Measurements from ENCODE around the gene SLC6A18.

Gene SLC6A18

GRCh38 chr5:1195439-1195838 lies 29.7 kb upstream of the SLC6A18 start:
- Histone ChIP-seq H3K36me3 (ENCODE audit: control insufficient read depth, low read length) (no peaks in the 10 kb centered on the region), H3K4me3 (ENCODE audit: low read length) (no peak overlapping the region), H3K9me3 (ENCODE audit: control insufficient read depth, insufficient read depth, low read length) (no peaks in the 10 kb centered on the region), H3K79me2 (ENCODE audit: control insufficient read depth, low read length) (no peaks in the 10 kb centered on the region), H3K4me1 (ENCODE audit: control insufficient read depth, low read length) (peaks cover 7% of the 10 kb centered on the region), H4K20me1 (ENCODE audit: control insufficient read depth, insufficient read depth, low read depth, low read length) (no peaks in the 10 kb centered on the region), H3K9me2 (replicated peaks; ENCODE audit: control insufficient read depth, low read length) (no peaks in the 10 kb centered on the region), H3K27me3 (ENCODE audit: control insufficient read depth, low read length) (no peaks in the 10 kb centered on the region), H3K4me2 (ENCODE audit: low read length) (no peak overlapping the region), H3F3A (ENCODE audit: control insufficient read depth, insufficient read depth) (no peaks in the 10 kb centered on the region), H3K27ac (ENCODE audit: low read depth, low read length) (no peak overlapping the region)
- no peak for TF ChIP-seq CTCF (IDR thresholded peaks at IDR 0.05; ENCODE audit: low read depth, low read length, poor library complexity, severe bottlenecking)
- TF ChIP-seq EZH2phosphoT487 (IDR thresholded peaks at IDR 0.05; ENCODE audit: borderline replicate concordance, low read length), result no peak

- H3K27ac ChIP-seq (ENCODE audit: low read depth, low read length), result no peak overlapping the region
- no peaks in the 10 kb centered on the region for H3K79me2 ChIP-seq (ENCODE audit: control insufficient read depth, low read length)
- no peaks in the 10 kb centered on the region for H4K20me1 ChIP-seq (ENCODE audit: control insufficient read depth, insufficient read depth, low read depth, low read length)
- H3K9me2 ChIP-seq (replicated peaks; ENCODE audit: control insufficient read depth, low read length), result no peaks in the 10 kb centered on the region
- H3K4me2 ChIP-seq (ENCODE audit: low read length), result no peak overlapping the region
- peaks cover 3% of the 10 kb centered on the region for H3K4me1 ChIP-seq (ENCODE audit: control insufficient read depth, low read length)
- no peak overlapping the region for H3K4me3 ChIP-seq (ENCODE audit: low read length)
- H3F3A ChIP-seq (ENCODE audit: control insufficient read depth, insufficient read depth), result no peaks in the 10 kb centered on the region
- TF ChIP-seq CTCF (IDR thresholded peaks at IDR 0.05; ENCODE audit: low read depth, low read length, poor library complexity, severe bottlenecking) (no peak), EZH2phosphoT487 (IDR thresholded peaks at IDR 0.05; ENCODE audit: borderline replicate concordance, low read length) (no peak)
- no peaks in the 10 kb centered on the region for H3K36me3 ChIP-seq (ENCODE audit: control insufficient read depth, low read length)
- no peaks in the 10 kb centered on the region for H3K9me3 ChIP-seq (ENCODE audit: control insufficient read depth, insufficient read depth, low read length)
- H3K27me3 ChIP-seq (ENCODE audit: control insufficient read depth, low read length), result no peaks in the 10 kb centered on the region
These were observed 29.3 kb upstream of the SLC6A18 start for GRCh38 chr5:1195916-1196315.

GRCh38 chr5:1196562-1196961 lies 28.6 kb upstream of the SLC6A18 start:
- no peaks in the 10 kb centered on the region for H3F3A ChIP-seq (ENCODE audit: control insufficient read depth, insufficient read depth)
- no peaks in the 10 kb centered on the region for H3K9me2 ChIP-seq (replicated peaks; ENCODE audit: control insufficient read depth, low read length)
- no peaks in the 10 kb centered on the region for H3K9me3 ChIP-seq (ENCODE audit: control insufficient read depth, insufficient read depth, low read length)
- no peak overlapping the region for H3K27ac ChIP-seq (ENCODE audit: low read depth, low read length)
- no peak for TF ChIP-seq EZH2phosphoT487 (IDR thresholded peaks at IDR 0.05; ENCODE audit: borderline replicate concordance, low read length)
- no peak for TF ChIP-seq CTCF (IDR thresholded peaks at IDR 0.05; ENCODE audit: low read depth, low read length, poor library complexity, severe bottlenecking)
- no peaks in the 10 kb centered on the region for H3K27me3 ChIP-seq (ENCODE audit: control insufficient read depth, low read length)
- no peaks in the 10 kb centered on the region for H3K4me1 ChIP-seq (ENCODE audit: control insufficient read depth, low read length)
- H3K36me3 ChIP-seq (ENCODE audit: control insufficient read depth, low read length), result no peaks in the 10 kb centered on the region
- no peaks in the 10 kb centered on the region for H4K20me1 ChIP-seq (ENCODE audit: control insufficient read depth, insufficient read depth, low read depth, low read length)
- H3K4me2 ChIP-seq (ENCODE audit: low read length), result no peak overlapping the region
- H3K4me3 ChIP-seq (ENCODE audit: low read length), result no peak overlapping the region
- no peaks in the 10 kb centered on the region for H3K79me2 ChIP-seq (ENCODE audit: control insufficient read depth, low read length)
